Naive B cell (primary cell): ENCODE data around the gene NBEAL2. TPM values are rescaled to one million over a fixed set of nuclear protein-coding genes. Genes with fewer than 3 reads are reported as not detected.

Source experiments
- ATAC-seq, 2 donors: fragments of 150-1000 bp; cut with Tn5 transposase; 2 replicates each; pipeline ENCODE4 v1.10.0; 2021; ENCODE audit warnings: low read depth in 2 of 2, mild to moderate bottlenecking in 2 of 2, moderate library complexity in 2 of 2
- DNase-seq: peaks from one replicate; pipeline ENCODE4 v3.0.0; 2022
- H3K27ac Mint-ChIP-seq, 6 donors: one replicate each; pipeline ENCODE4 v1.8.0; 2020 to 2022; ENCODE audit warnings: mild to moderate bottlenecking in 6 of 6, mixed read lengths in 6 of 6, moderate library complexity in 5 of 6, inconsistent platforms in 2 of 6
- H3K27me3 Mint-ChIP-seq, 3 donors: one replicate each; pipeline ENCODE4 v1.8.0; 2021 to 2022; ENCODE audit warnings: mixed read lengths in 3 of 3, mild to moderate bottlenecking in 1 of 3
- H3K36me3 Mint-ChIP-seq, 2 donors: one replicate each; pipeline ENCODE4 v1.8.0; 2020 to 2022; ENCODE audit warnings: mixed read lengths in 2 of 2, inconsistent platforms in 1 of 2, mild to moderate bottlenecking in 1 of 2
- H3K4me1 Mint-ChIP-seq, 3 donors: one replicate each; pipeline ENCODE4 v1.8.0; 2020 to 2022; ENCODE audit warnings: mixed read lengths in 3 of 3, inconsistent platforms in 1 of 3, mild to moderate bottlenecking in 1 of 3, moderate library complexity in 1 of 3
- H3K4me3 Mint-ChIP-seq, 8 donors: one replicate each; pipeline ENCODE4 v1.8.0; 2020 to 2022; ENCODE audit warnings: mild to moderate bottlenecking in 8 of 8, mixed read lengths in 8 of 8, moderate library complexity in 8 of 8, inconsistent platforms in 2 of 8
- H3K9me3 Mint-ChIP-seq, 7 donors: one replicate each; pipeline ENCODE4 v1.8.0; 2020 to 2022; ENCODE audit warnings: mixed read lengths in 7 of 7, mild to moderate bottlenecking in 5 of 7, inconsistent platforms in 2 of 7, moderate library complexity in 1 of 7
- polyA plus RNA-seq, 6 donors: library from polyadenylated mRNA; unstranded; fragments of 300-500 nt; fragmentation: Illumina TruSeq; gene quantifications; one replicate each; pipeline ENCODE4 v1.2.3, GENCODE V29; 2021; ENCODE audit warnings: low read depth in 6 of 6

Gene NBEAL2
- polyA plus RNA-seq, 6 donors from 2014 or later, result 0.34 to 2.2 (median 1.5) TPM; not detected in 1

DNA sequence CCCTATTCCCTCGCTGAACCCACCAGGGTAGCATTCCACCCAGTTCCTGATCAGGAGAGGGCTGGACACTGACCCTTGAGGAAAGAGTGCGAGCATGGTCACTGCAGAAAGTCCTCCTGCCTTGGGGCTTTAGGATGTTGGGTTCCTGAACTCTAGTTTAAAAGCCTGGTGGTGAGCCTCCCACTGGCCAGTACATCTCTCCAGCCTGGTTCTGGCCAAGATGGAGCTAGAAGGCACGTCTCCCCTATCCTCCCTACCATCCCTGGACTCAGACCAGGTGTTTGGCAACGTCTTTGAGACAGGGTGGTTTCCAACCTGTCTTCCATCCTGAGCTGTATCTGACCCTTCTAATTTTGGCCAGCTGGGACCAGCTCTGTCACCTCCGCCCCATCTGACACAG, 31.4 kb downstream of the NBEAL2 start:
- H3K4me1 Mint-ChIP-seq, result peaks cover 4 to 14% (median 9%) of the 10 kb centered on the region in 3 donors
- no peaks in the 10 kb centered on the region for H3K27me3 Mint-ChIP-seq
- H3K36me3 Mint-ChIP-seq, result peaks cover 0 to 4% of the 10 kb centered on the region in 2 donors
- DNase-seq (no peak), ATAC-seq (no peak)
- H3K4me3 Mint-ChIP-seq, result peak overlapping the region in 7 of 8 donors; percentile 66 to 91 (median 80)
- no peaks in the 10 kb centered on the region for H3K9me3 Mint-ChIP-seq
- H3K27ac Mint-ChIP-seq, result peak overlapping the region in 5 of 6 donors; percentile 44 to 91 (median 47)

DNA sequence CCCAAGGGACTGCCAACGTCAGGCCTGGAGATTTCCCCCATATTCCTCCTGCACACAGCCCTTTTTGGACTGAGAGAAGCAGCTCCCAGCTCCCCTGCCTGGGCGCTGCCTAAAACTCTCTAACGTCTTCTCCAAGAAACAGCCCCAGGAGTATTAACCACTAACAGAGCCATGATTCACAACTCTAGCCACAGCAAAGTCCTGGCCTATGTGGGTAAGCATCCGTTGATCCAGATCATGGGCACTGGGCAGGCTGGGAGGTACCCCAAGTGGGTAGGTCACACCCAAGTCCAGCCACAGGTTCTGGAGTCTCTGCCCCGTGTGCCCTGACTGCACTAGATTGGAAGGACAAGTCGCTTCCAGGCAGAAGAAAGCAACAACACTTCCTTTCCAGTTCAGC, 31.9 kb downstream of the NBEAL2 start:
- Mint-ChIP-seq H3K9me3 (no peaks in the 10 kb centered on the region), H3K4me3 (peak overlapping the region in 5 of 8 donors; percentile 46 to 80 (median 73)), H3K27ac (peak overlapping the region in 5 of 6 donors; percentile 28 to 91 (median 49)), H3K36me3 (peaks cover 0 to 4% of the 10 kb centered on the region in 2 donors), H3K27me3 (no peaks in the 10 kb centered on the region), H3K4me1 (peaks cover 5 to 14% (median 11%) of the 10 kb centered on the region in 3 donors)
- DNase-seq (no peak), ATAC-seq (no peak)

DNA sequence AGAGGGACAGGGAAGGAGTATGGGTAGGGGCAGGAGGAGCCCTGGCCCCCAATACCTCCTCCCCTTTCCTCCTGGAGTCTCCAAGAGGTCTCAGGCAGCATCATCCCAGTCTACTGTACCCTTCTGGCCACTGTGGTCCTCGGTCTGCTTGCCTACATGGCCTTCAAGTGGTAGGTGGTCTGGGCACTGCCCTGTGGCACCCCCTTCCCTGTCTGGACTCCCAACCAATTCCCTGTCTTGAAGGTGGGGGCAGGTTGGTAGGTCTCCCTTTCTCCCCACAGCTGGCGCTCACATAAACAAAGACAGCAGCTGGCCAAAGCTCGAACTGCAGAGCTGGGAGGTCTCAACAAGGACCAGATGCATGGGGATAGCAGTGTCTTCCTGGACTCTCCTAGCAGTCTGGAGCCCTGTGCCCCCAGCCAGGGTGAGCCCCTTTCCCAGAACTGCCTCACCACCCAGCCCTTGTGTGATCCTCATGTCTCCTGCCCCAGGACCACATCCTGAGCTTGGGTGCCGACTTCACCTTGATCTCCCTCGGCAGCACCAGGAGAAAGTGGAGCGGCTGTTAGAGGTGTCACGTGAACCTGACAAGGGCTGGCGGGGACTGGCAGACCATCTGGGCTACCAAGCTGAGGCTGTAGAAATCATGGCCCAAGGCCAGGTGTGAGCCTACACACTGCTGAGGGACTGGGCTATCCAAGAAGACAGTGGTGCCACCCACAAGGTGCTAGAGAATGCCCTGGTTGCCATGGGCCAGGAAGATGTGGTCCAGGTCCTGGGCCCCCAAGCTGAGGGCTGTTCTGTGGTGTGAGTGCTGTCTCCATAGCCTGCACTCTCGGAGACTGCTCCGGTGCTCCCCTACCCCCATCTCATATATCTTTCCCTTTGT, 33.1 kb downstream of the NBEAL2 start:
- Mint-ChIP-seq H3K36me3 (peaks cover 0 to 4% of the 10 kb centered on the region in 2 donors), H3K4me1 (peaks cover 17 to 25% (median 23%) of the 10 kb centered on the region in 3 donors), H3K4me3 (peak overlapping the region in 1 of 8 donors; percentile 78), H3K27ac (peak overlapping the region in 4 of 6 donors; percentile 36 to 91 (median 79)), H3K9me3 (no peaks in the 10 kb centered on the region), H3K27me3 (no peaks in the 10 kb centered on the region)
- ATAC-seq (no peak), DNase-seq (no peak)

DNA sequence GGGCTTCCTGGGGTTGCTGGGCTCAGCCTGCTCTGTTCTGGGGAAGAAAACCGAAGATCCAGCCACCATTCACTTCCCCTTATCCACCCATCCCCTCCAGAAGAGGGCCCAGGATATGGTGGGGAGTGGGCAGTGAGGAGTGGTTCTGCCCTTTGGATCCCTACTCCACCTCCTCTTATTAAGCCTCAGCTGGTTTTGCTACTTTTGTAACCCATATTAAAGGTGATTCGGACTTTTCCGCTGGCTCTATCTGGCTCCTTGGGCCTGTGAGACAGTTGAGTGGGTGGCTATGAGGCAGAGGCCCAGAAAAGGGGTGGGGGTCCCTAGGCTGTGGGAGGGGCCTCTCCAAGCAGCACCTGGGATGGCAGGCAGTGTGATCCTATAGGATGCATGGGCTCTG, 33.8 kb downstream of the NBEAL2 start:
- Mint-ChIP-seq H3K27ac (peak overlapping the region in 3 of 6 donors; percentile 66 to 84 (median 82)), H3K27me3 (no peaks in the 10 kb centered on the region)
- no peak for DNase-seq

DNA sequence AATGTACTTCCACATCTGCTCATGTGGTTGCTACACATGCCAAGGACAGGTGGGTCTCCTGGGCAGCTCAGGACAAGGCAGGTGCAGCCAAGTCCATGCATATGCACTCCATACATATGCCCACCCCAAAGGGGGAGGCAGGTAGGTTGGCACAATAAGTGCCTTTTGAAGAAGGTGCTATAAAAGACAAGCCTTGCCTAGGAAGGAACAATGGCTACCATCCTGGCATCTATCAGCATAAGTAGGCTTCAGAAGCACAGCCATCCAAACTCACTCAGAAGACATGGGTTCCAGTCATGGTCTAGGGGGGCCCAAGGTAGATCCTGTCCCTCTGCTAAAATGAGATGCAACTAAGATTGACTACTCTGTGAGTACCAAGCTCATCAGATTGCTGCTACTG, 34.6 kb downstream of the NBEAL2 start:
- peak overlapping the region in 4 of 6 donors; percentile 56 to 70 (median 65) for H3K27ac Mint-ChIP-seq
- peaks cover 28 to 38% (median 34%) of the 10 kb centered on the region in 3 donors for H3K4me1 Mint-ChIP-seq
- ATAC-seq, result no peak
- no peak for DNase-seq
- no peaks in the 10 kb centered on the region for H3K27me3 Mint-ChIP-seq
- H3K36me3 Mint-ChIP-seq, result peaks cover 0 to 9% of the 10 kb centered on the region in 2 donors
- H3K9me3 Mint-ChIP-seq, result no peaks in the 10 kb centered on the region
- peak overlapping the region in 1 of 8 donors; percentile 36 for H3K4me3 Mint-ChIP-seq

More for the DNA sequence above, 33.8 kb downstream of the NBEAL2 start:
- Mint-ChIP-seq H3K9me3 (no peaks in the 10 kb centered on the region), H3K36me3 (peaks cover 0 to 4% of the 10 kb centered on the region in 2 donors), H3K4me3 (peak overlapping the region in 1 of 8 donors; percentile 56), H3K4me1 (peaks cover 23 to 31% (median 30%) of the 10 kb centered on the region in 3 donors)
- ATAC-seq, result no peak

DNA sequence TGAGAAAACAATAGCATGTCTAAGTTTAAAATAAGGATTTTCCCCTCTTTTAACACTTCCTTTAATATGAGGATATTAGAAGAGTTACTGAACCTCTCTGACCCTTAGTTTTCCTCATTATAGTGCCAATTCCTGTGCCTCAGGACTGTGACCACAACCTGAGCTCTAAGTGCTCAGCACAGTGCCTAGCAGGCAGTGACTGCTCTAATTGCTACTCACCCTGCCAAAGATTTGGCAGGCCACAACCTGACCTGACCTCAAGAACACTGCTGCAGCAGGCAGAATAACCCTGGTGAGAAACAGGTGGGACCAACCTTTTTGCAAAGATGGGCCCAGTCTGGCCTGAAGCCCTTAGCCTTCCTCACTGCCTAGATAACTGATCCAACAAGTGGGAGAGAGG, 35.7 kb downstream of the NBEAL2 start:
- no peaks in the 10 kb centered on the region for H3K27me3 Mint-ChIP-seq
- H3K4me3 Mint-ChIP-seq, result no peak overlapping the region
- H3K9me3 Mint-ChIP-seq, result no peaks in the 10 kb centered on the region
- H3K27ac Mint-ChIP-seq, result peak overlapping the region in 2 of 6 donors; percentile 16 to 61
- no peak for ATAC-seq
- H3K4me1 Mint-ChIP-seq, result peaks cover 26 to 40% (median 34%) of the 10 kb centered on the region in 3 donors
- no peak for DNase-seq
- peaks cover 0 to 9% of the 10 kb centered on the region in 2 donors for H3K36me3 Mint-ChIP-seq

DNA sequence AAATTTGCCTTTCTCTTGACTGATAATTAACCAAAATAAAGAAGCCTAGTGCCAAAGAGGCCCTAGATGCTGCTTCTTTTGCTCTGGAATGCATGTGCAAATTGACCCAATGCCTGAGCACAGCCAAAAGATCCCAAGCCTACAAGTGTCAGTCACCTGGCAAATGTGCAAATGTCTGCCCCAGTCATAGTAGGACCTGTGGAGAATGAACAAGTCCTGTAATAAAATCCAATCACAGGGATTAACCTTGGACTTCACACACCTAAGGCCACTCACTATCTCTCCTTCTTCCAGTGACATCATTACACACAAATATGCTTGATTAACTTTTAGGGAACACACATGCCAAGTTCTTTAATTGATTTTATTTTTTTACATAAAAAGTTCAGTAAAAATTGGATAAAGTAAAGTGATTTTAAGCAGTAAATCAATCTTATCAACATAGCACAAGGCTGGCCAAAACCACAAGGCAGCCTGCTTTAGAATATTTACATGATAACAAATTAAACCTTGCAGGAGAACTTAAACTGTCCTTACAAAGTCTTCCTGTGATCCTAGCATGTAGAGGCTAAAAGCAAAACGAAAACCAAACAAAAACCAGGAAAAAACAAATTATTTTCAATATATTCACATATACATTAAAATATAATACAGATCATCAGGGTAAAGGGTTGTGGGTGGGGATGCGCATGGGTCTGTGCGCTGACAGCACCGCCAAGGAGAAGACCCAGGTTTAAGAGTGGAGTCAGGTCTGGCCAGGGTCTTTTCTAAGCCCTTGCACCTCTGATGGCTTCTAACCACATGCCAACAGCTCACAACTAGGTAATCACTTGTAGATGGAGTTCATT, 36.8 kb downstream of the NBEAL2 start:
- ATAC-seq (no peak), DNase-seq (no peak)
- peaks cover 0 to 9% of the 10 kb centered on the region in 2 donors for H3K36me3 Mint-ChIP-seq
- H3K4me1 Mint-ChIP-seq, result peaks cover 24 to 38% (median 30%) of the 10 kb centered on the region in 3 donors
- no peaks in the 10 kb centered on the region for H3K9me3 Mint-ChIP-seq
- H3K27me3 Mint-ChIP-seq, result no peaks in the 10 kb centered on the region
- peak overlapping the region in 2 of 8 donors; percentile 26 to 71 for H3K4me3 Mint-ChIP-seq
- H3K27ac Mint-ChIP-seq, result peak overlapping the region in 5 of 6 donors; percentile 70 to 99 (median 88)

DNA sequence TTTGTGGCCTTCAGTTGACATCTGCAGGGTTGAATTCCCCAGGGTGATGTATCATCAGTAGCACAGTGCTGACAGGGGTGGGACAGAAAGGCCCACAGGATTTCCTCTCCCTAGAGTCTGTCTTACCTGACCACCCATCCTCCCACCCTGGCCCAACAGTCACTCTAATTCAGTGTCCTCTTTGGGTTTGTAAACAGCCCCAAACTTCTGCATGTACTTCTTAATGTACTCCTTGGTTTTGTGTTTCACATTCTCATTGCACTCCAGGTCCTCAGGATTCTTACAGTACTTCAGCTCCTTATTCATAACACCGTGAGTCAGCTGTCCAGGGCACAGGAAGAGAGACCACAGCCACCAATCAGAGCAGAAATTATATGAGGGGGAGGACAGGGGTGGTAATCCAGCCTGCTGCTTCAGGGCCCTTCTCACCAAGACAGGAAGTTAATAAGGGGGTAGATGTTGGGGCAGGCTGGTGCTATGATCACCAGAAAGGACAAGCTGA, 37.5 kb downstream of the NBEAL2 start:
- H3K27me3 Mint-ChIP-seq, result no peaks in the 10 kb centered on the region
- no peaks in the 10 kb centered on the region for H3K9me3 Mint-ChIP-seq
- peak overlapping the region; percentile 80 to 99 (median 89) for H3K27ac Mint-ChIP-seq
- H3K36me3 Mint-ChIP-seq, result peaks cover 0 to 9% of the 10 kb centered on the region in 2 donors
- DNase-seq (peak; percentile 15), ATAC-seq (peak; percentile 61 to 77)
- H3K4me1 Mint-ChIP-seq, result peaks cover 24 to 38% (median 30%) of the 10 kb centered on the region in 3 donors
- peak overlapping the region in 5 of 8 donors; percentile 18 to 71 (median 49) for H3K4me3 Mint-ChIP-seq

DNA sequence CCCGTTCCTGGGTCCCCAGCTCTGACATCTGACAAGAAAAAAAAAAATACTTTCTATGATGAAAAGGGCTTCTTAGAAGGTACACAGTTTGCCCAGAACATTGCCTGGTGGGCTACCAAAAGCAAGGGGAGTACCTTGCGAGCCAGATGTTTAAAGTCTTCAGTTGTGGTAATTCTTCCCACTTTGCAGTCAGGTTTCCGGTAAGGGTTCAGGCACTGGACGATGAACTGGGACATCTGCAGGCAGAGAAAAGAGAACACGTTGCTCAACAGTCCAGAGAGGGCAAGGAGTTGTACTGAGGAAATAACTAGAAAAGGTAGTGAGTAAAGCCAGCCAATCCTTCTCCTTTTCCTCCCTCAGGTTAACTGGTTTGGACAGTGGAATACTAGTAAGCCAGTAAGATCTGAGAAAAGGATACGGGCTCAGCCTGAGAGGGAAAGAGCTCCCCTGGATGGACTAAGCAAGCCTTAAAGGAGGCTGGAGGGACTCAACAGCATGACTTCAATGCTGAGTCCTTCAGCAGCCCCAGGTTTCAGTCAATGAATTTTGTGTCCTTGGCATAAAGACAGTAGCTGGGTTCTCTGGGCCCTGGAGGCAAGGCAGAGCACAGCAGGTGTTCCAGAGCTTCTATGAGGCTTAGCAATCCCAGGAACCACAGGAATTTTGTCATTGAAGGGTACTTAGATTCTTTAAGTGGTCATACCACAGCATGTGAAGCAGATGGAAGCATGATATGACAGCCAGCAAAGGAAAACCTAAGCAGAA, 38.2 kb downstream of the NBEAL2 start:
- Mint-ChIP-seq H3K9me3 (no peaks in the 10 kb centered on the region), H3K4me1 (peaks cover 24 to 38% (median 30%) of the 10 kb centered on the region in 3 donors)
- DNase-seq, result no peak

DNA sequence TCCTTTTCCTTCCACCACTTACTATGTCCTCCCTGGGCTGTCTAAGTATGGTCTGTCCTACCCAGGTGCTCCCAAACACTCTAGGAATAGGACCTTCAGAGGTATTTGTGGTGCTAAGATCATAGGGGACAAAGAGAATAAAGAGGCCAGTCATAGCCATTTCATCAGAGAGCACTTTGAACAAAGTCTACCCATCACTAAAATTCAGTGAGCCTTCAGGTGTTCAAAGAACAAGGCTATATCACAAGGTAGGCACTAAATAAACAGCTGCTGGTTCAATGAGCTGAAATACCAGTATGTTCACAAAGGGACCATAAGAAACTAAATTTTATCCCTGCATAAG, 38.8 kb downstream of the NBEAL2 start:
- Mint-ChIP-seq H3K4me3 (no peak overlapping the region), H3K9me3 (no peaks in the 10 kb centered on the region), H3K36me3 (peaks cover 0 to 9% of the 10 kb centered on the region in 2 donors), H3K27ac (peak overlapping the region in 4 of 6 donors; percentile 18 to 84 (median 81)), H3K4me1 (peaks cover 24 to 38% (median 30%) of the 10 kb centered on the region in 3 donors), H3K27me3 (no peaks in the 10 kb centered on the region)
- ATAC-seq, result no peak
- no peak for DNase-seq

More for the DNA sequence above, 38.2 kb downstream of the NBEAL2 start:
- H3K27ac Mint-ChIP-seq, result peak overlapping the region; percentile 80 to 99 (median 86)
- peak overlapping the region in 5 of 8 donors; percentile 18 to 59 (median 26) for H3K4me3 Mint-ChIP-seq
- peaks cover 0 to 9% of the 10 kb centered on the region in 2 donors for H3K36me3 Mint-ChIP-seq
- no peak for ATAC-seq
- no peaks in the 10 kb centered on the region for H3K27me3 Mint-ChIP-seq

DNA sequence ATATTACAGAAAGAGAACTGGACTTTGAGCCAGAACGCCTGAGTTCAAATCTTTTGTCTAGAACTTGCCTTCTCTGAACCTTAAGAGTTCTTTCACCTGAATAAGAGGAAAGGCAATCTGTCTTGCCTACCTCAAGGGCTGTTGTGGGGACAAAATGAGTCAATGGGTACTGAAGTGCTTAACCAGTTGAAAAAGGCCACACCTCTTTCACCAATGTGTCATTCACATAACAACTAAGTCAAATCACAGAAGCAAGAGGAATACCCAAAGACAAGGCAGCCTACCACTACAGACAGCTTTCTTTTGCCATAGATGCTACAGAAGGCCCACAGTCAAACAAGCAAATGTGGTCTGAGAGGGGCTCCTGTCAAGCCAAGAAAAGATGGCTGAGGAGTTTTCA, 39.7 kb downstream of the NBEAL2 start:
- peaks cover 24 to 38% (median 30%) of the 10 kb centered on the region in 3 donors for H3K4me1 Mint-ChIP-seq
- H3K27me3 Mint-ChIP-seq, result no peaks in the 10 kb centered on the region
- DNase-seq (no peak), ATAC-seq (no peak)
- H3K27ac Mint-ChIP-seq, result peak overlapping the region in 2 of 6 donors; percentile 14 to 80
- peaks cover 0 to 9% of the 10 kb centered on the region in 2 donors for H3K36me3 Mint-ChIP-seq
- no peak overlapping the region for H3K4me3 Mint-ChIP-seq
- no peaks in the 10 kb centered on the region for H3K9me3 Mint-ChIP-seq

DNA sequence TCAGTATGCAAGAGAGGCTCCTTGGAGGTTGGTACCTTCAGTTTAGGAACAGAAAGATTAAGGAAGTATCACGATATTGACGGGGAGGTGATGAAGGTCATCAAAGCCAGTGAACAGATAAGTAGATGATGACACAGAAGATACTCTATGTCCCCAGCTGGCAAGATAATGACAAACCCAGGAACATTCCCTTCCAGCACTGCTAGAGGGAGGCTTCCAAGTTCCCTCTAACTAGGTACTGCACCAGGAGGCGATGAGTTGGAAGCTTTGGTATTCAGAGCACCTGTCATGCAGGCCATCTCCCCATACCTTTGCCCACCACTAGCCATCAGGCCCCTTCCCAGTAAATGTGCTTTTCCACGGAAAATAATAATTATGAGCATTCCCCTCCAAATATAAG, 40.8 kb downstream of the NBEAL2 start:
- no peaks in the 10 kb centered on the region for H3K9me3 Mint-ChIP-seq
- peak overlapping the region in 1 of 8 donors; percentile 63 for H3K4me3 Mint-ChIP-seq
- DNase-seq (no peak), ATAC-seq (no peak)
- no peaks in the 10 kb centered on the region for H3K27me3 Mint-ChIP-seq
- H3K4me1 Mint-ChIP-seq, result peaks cover 33 to 48% (median 35%) of the 10 kb centered on the region in 3 donors
- peaks cover 0 to 7% of the 10 kb centered on the region in 2 donors for H3K36me3 Mint-ChIP-seq
- peak overlapping the region in 3 of 6 donors; percentile 11 to 83 (median 72) for H3K27ac Mint-ChIP-seq
